GM10266 (cell line): ENCODE data around the gene PSTPIP1.

ENCODE experiments used
- DNase-seq: peaks from one replicate; pipeline ENCODE4 v3.0.0; 2012; ENCODE audit errors: extremely low spot score
- CTCF ChIP-seq: IDR thresholded peaks from 2 replicates; pipeline ENCODE4 v1.5.1; 2012; ENCODE audit warnings: mild to moderate bottlenecking, low read depth; ENCODE audit not compliant: control insufficient read depth, insufficient read depth; ENCODE audit errors: missing control alignments

Gene PSTPIP1

GRCh38 chr15:77042245-77042919, 47.5 kb downstream of the PSTPIP1 start:
- no peak for DNase-seq
- no peak for TF ChIP-seq CTCF

- TF ChIP-seq CTCF = no peak
- DNase-seq = no peak
Observed at GRCh38 chr15:77042955-77043920, 48.3 kb downstream of the PSTPIP1 start.

GRCh38 chr15:77044228-77045042, 49.5 kb downstream of the PSTPIP1 start:
- no peak for TF ChIP-seq CTCF
- no peak for DNase-seq

- no peak for DNase-seq
- TF ChIP-seq CTCF = no peak
Observed at GRCh38 chr15:77045985-77046384, 51.1 kb downstream of the PSTPIP1 start.

GRCh38 chr15:77046704-77047412, 51.9 kb downstream of the PSTPIP1 start:
- no peak for DNase-seq
- no peak for TF ChIP-seq CTCF

- TF ChIP-seq CTCF = no peak
- no peak for DNase-seq
Observed at GRCh38 chr15:77048135-77048876, 53.4 kb downstream of the PSTPIP1 start.
